ENCODE data around the gene TAAR5. TPM values are rescaled to one million over a fixed set of nuclear protein-coding genes. Genes with fewer than 3 reads are reported as not detected.

Gene TAAR5
- total RNA-seq, 1 experiment from 2014 or later, result not detected

DNA sequence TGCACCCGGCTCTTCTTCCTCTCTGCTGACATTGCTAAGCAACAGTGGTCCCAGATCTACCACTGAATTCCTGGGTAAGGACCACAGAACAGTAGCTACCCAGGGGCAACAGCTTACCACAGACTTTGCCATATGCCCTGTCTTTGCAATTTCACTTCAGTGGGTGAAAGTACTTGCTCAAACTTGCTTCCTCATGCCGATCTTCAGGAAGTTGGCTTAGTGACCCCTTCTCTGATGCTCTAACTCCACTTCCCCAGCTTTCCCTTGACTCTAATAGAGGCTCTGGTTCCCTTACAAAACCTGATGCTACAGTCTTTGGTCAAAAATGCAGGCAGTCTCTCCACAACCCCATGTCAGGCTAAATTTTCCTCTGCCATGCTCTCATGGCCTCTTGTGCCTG, 3.3 kb upstream of the TAAR5 start:
- Histone ChIP-seq H3T11ph (ENCODE audit: low read length) (no peak overlapping the region), H2BK5ac (ENCODE audit: insufficient read length, low read length) (no peak overlapping the region), H2BK15ac (ENCODE audit: low read depth, low read length) (no peak overlapping the region), H4K8ac (replicated peaks; ENCODE audit: insufficient read length, low read depth, low read length) (no peak overlapping the region), H3K4ac (ENCODE audit: low read depth, low read length) (no peak overlapping the region), H3K79me2 (ENCODE audit: insufficient read depth, low read length) (no peaks in the 10 kb centered on the region), H3K9me3 (ENCODE audit: control insufficient read depth, low read depth, low read length) (no peaks in the 10 kb centered on the region), H3K4me1 (ENCODE audit: insufficient read depth, low read length) (no peaks in the 10 kb centered on the region), H4K20me1 (ENCODE audit: control insufficient read depth, insufficient read depth, insufficient read length) (no peaks in the 10 kb centered on the region), H2AK5ac (ENCODE audit: insufficient read length, low read length) (no peak overlapping the region), H3K9ac (ENCODE audit: extremely low read depth, insufficient read length, low read length) (no peak overlapping the region), H2BK20ac (ENCODE audit: low read depth, low read length, poor library complexity, severe bottlenecking) (no peak overlapping the region), H3K23me2 (ENCODE audit: insufficient read length, low read depth, low read length, poor library complexity, severe bottlenecking) (no peaks in the 10 kb centered on the region), H3K56ac (ENCODE audit: insufficient read length, low read depth, low read length) (no peak overlapping the region), H3K27ac (ENCODE audit: insufficient read length, low read depth, low read length) (no peak overlapping the region), H2AFZ (ENCODE audit: low read length) (no peak overlapping the region), H2BK12ac (ENCODE audit: insufficient read length, low read depth, low read length) (no peak overlapping the region), H2BK120ac (ENCODE audit: low read depth, low read length, poor library complexity, severe bottlenecking) (no peak overlapping the region), H3K79me1 (ENCODE audit: insufficient read depth, low read depth, low read length, poor library complexity, severe bottlenecking) (no peaks in the 10 kb centered on the region), H3K14ac (ENCODE audit: insufficient read depth, low read length) (no peak overlapping the region), H3K27me3 (ENCODE audit: insufficient read depth, low read length) (no peaks in the 10 kb centered on the region), H3K23ac (ENCODE audit: insufficient read length, low read depth, low read length) (no peak overlapping the region), H4K5ac (ENCODE audit: insufficient read length, low read depth, low read length) (no peak overlapping the region), H3K18ac (ENCODE audit: insufficient read length, low read depth, low read length) (no peak overlapping the region), H3K4me2 (ENCODE audit: insufficient read depth, insufficient read length, low read length) (no peak overlapping the region), H4K91ac (ENCODE audit: insufficient read length, low read depth, low read length) (no peak overlapping the region)
- TF ChIP-seq, protein P1, sequence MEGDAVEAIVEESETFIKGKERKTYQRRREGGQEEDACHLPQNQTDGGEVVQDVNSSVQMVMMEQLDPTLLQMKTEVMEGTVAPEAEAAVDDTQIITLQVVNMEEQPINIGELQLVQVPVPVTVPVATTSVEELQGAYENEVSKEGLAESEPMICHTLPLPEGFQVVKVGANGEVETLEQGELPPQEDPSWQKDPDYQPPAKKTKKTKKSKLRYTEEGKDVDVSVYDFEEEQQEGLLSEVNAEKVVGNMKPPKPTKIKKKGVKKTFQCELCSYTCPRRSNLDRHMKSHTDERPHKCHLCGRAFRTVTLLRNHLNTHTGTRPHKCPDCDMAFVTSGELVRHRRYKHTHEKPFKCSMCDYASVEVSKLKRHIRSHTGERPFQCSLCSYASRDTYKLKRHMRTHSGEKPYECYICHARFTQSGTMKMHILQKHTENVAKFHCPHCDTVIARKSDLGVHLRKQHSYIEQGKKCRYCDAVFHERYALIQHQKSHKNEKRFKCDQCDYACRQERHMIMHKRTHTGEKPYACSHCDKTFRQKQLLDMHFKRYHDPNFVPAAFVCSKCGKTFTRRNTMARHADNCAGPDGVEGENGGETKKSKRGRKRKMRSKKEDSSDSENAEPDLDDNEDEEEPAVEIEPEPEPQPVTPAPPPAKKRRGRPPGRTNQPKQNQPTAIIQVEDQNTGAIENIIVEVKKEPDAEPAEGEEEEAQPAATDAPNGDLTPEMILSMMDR (conservative IDR thresholded peaks at IDR 0.05), result no peak
- Mint-ChIP-seq H3K27ac (no peak overlapping the region), H3K4me3 (no peak overlapping the region), H3K9me3 (no peaks in the 10 kb centered on the region), H3K27me3 (ENCODE audit: low read depth) (peaks cover 2% of the 10 kb centered on the region; the same call in 1 of the 2 replicates), H3K36me3 (ENCODE audit: insufficient read depth in 1 of 3, low read depth in 3 of 3) (no peaks in the 10 kb centered on the region), H3K4me1 (no peaks in the 10 kb centered on the region)
- no peak for DNase-seq
- no CpG with 5 or more reads among the region's 2 CpGs for WGBS (ENCODE audit: extremely low coverage, insufficient read length, low lambda C conversion rate)
